Left renal pelvis (tissue), 4 donors: ENCODE data around the gene CST6. TPM values are rescaled to one million over a fixed set of nuclear protein-coding genes. Genes with fewer than 3 reads are reported as not detected.
"Not testable (repeated sequence)": the region's sequence is repeated elsewhere in the genome, so short reads cannot be mapped to it uniquely, and the experiment has no call there.

ENCODE experiments used
- DNase-seq, 4 donors: peaks; one replicate each; pipeline ENCODE4 v3.0.0-alpha.2; 2013; ENCODE audit warnings: low read depth in 4 of 4, low spot score in 3 of 4
- polyA plus RNA-seq, 4 donors: library from polyadenylated mRNA; unstranded; fragments of 120-200 nt; gene quantifications; one replicate each; pipeline ENCODE4 v1.2.1, GENCODE V29; 2013; ENCODE audit not compliant: insufficient read length in 4 of 4

The CST6 gene
- polyA plus RNA-seq, 4 donors, result not detected

GRCh38 chr11:66012946-66013761 is 1.3 kb downstream of the CST6 start:
- no peak for DNase-seq

GRCh38 chr11:66013762-66014100 is 1.9 kb downstream of the CST6 start:
- no peak for DNase-seq

- DNase-seq, result no peak
These were observed 3.1 kb downstream of the CST6 start for GRCh38 chr11:66014804-66015453.

DNA sequence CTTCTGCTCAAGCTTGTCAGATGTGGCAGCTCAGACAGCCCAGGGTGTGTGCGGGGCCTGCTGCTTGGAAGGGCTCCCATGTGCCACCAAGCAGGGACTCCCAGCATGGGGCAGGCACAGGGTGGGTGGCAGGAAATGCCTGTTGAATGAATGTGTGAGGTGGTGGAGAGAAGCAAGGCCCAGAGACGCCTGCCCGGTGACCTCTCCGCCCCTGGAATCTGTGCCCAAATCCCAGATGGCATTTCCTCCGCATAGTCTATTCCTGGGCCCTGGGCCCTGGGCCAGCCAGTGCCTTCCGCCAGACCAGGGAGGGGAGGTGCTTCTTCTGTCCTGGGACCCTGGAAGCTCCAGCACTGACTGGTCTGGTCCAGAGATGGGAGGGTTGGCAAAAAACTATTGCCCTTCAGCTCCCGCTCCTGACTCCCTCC is 3.7 kb downstream of the CST6 start:
- no peak for DNase-seq

GRCh38 chr11:66015936-66016792 is 4.4 kb downstream of the CST6 start:
- DNase-seq, result no peak

GRCh38 chr11:66016793-66017177 is 5.0 kb downstream of the CST6 start:
- DNase-seq, result no peak

- DNase-seq, result no peak
These were observed 5.5 kb downstream of the CST6 start for GRCh38 chr11:66017321-66017720.

- no peak for DNase-seq
These were observed 8.4 kb downstream of the CST6 start for GRCh38 chr11:66020212-66020611.

GRCh38 chr11:66020618-66021357 is 9.0 kb downstream of the CST6 start:
- DNase-seq, result no peak

DNA sequence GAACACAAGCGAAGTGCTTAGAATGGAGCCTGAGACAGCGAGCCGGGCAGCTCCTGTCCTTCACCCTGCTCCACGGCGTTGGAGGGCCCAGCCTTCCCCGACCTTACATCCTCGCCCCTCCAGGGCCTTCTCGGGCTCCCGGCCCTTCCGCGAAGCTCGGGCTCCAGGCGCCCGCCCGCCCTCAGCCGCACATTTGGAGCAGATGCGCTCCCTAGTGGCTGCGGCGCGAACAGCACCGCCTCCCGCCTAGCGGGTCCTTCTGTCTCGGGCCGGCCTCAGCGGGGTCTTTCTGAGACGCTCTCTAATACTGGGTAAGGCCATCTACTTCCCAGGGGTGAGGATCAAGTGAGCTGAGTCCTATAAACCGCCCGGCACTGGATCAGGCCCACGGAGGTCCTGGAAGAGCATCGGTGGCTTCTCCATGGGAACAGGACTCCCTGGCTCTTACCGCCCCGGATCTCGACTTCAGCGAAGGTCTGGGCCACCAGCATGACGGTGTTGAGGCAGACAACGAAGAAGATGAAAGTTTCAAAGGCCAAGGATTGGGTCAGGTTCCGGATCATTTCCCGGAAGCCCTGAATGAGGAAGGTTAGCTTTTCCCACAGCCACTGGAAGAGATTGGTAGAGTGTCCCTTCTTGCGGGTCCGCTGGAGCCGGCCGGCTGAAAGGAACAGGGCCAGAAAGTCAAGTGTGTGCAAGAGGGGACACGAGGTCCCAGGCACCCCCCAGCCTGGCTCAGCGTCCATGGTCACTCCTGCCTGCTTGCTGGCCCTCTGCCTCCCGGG is 10.8 kb downstream of the CST6 start:
- DNase-seq, result peak in 1 of 4 donors; percentile 27

DNA sequence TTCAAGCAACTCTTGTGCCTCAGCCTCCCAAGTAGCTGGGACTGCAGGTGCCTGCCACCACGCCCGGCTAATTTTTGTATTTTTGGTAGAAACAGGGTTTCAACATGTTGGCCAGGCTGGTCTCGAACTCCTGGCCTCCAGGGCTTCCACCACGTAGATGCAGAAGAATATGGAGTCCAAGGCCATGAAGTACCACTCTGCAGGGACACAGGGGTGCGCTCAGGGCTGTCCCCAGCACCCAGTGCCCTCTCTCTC is 11.3 kb downstream of the CST6 start:
- DNase-seq, result not testable (repeated sequence)

- DNase-seq, result no peak
These were observed 14.3 kb downstream of the CST6 start, which contains the start of gene CATSPER1 for GRCh38 chr11:66026017-66026529. Gene CATSPER1, minus strand, starts transcription at chr11:66026479. Its CDS starts 100 bp downstream, at chr11:66026379.

DNA sequence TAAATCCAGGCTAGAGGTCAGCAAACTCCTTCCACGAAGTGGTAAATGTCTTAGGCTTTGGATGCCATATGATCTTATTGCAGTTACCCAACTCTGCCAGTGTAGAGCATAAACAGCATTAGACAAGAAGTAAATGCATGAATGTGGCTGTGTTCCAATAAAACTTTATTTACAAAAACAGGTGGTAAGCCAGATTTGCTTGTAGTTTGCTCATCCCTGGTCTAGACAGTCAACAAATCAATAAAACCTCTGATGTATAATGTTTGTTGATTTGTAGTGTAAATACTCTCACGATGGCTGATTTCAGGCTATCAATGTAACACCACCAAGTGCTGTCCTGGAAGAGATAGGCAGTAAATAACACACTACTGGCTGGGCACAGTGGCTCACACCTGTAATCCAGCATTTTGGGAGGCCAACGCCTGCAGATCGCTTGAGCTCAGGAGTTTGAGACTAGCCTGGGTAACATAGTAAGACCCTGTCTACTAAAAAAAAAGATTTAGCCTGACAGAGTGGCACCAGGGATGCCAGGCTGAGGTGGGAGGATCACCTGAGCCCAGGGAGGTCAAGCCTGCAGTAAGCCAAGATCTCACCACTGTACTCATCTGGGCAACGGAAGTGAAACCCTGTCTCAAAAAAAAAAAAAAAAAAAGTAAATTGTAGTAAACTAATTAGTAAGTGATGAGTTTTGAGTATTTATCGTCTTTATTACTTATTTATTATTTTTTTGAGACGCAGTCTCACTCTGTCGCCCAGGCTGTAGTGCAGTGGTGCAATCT is 21.3 kb downstream of the CST6 start:
- DNase-seq, result no peak

- no peak for DNase-seq
These were observed 24.0 kb downstream of the CST6 start for GRCh38 chr11:66035653-66036333.

GRCh38 chr11:66036334-66036710 is 24.5 kb downstream of the CST6 start:
- DNase-seq, result no peak

- DNase-seq, result no peak
These were observed 25.5 kb downstream of the CST6 start for GRCh38 chr11:66037327-66037726.

DNA sequence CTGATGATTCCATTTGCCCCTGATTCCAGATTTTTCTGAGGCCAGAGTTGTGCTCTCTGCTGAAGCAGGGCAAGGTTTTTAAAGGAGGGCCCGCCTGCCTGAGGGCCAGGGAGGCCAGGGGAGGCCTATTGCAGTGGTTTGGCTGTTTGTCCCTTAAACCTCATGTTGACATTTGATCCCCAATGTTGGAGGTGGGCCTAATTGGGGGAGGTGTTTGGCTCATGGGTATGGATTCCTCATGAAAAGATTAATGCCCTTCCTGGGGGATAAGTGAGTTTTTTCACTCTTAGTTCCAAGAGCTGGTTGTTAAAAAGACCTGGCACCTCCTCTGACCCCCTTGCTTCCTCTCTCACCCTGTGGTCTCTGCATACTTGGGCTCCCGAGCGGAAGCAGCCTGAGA is 28.0 kb downstream of the CST6 start:
- DNase-seq, result no peak

DNA sequence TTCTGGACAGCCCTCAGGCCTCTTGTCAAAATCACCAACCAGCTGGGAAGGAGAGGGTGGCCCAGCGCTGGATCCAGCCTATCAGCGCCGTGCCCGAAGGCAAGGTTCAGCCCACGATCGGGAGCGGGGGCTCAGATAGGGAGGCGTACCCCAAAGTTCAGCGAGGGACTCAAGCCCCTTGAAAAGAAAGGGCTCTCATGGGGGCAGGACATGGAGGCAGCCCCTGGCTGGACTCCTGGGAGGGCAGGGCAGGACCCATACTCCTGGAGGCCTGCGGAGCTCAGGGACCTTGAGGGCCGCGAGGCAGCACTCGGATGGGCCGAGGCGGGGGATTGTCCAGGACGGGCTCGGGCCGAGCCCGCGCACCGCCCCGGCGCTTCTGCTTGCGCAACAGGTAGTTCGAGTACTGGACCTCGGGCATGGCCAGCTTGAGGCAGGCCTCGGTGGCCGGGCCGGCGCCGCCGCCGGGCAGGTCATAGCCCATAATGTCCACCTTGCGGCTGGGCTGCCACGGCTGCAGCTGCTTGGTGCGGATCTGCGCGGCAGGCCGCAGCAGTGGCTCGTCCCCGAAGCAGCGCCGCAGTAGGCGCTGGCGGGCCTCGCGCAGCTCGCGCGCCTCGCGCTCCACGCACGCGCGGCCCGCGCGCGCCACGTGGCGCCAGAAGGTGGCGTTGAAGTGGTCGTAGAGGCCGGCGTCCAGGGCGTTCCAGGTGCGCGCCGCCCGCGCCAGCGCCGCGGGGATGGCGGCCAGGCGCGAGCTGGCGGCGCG is 30.6 kb downstream of the CST6 start:
- DNase-seq, result no peak
